K562 (cell line): ENCODE results near the gene TRMT1. TPM values are rescaled to one million over a fixed set of nuclear protein-coding genes. Genes with fewer than 3 reads are reported as not detected.
A peak's percentile ranks its signal among the peaks of the same experiment; 100 is the strongest.

Experiments used
- ARID2 ChIP-seq: fragments of 450-650 bp; IDR thresholded peaks from 2 replicates; pipeline ENCODE4 v1.6.1; 2017; ENCODE audit warnings: antibody characterized with exemption, mild to moderate bottlenecking
- CCNT2 ChIP-seq: IDR thresholded peaks from 2 replicates; pipeline ENCODE4 v1.6.1; 2011; ENCODE audit warnings: borderline replicate concordance, low read depth, mild to moderate bottlenecking, moderate library complexity, mixed read lengths, low read length; ENCODE audit not compliant: insufficient read length; ENCODE audit errors: extremely low read depth
- FOXP4 ChIP-seq: sonication (generic); formaldehyde crosslinking; IDR thresholded peaks from 2 replicates; pipeline ENCODE4 v1.8.0; 2022; ENCODE audit warnings: mild to moderate bottlenecking, missing genetic modification reagents, borderline replicate concordance
- HEY1 ChIP-seq: fragments of 250-450 bp; sonication (Bioruptor Pico); IDR thresholded peaks from 2 replicates; pipeline ENCODE4 v1.5.0; 2020; ENCODE audit warnings: mild to moderate bottlenecking, moderate library complexity, borderline replicate concordance
- KLF10 ChIP-seq: fragments of 250-450 bp; sonication (Bioruptor Pico); IDR thresholded peaks from 2 replicates; pipeline ENCODE4 v1.6.1; 2021; ENCODE audit warnings: matching md5 sums
- MTA1 ChIP-seq: fragments of 450-650 bp; IDR thresholded peaks from 2 replicates; pipeline ENCODE4 v1.6.1; 2017; ENCODE audit warnings: borderline replicate concordance
- NFYB ChIP-seq: IDR thresholded peaks from 2 replicates; pipeline ENCODE4 v1.6.1; 2011; ENCODE audit warnings: mild to moderate bottlenecking, moderate library complexity; ENCODE audit not compliant: insufficient read length; ENCODE audit errors: extremely low read depth
- PHB ChIP-seq: fragments of 250-450 bp; sonication (Bioruptor Pico); IDR thresholded peaks from 2 replicates; pipeline ENCODE4 v1.5.0; 2021
- POLR2A ChIP-seq: fragments of 450-650 bp; conservative IDR thresholded peaks from 2 replicates; pipeline ENCODE4 v1.6.1; 2016
- SFPQ ChIP-seq: fragments of 200-400 bp; formaldehyde crosslinking; IDR thresholded peaks from 2 replicates; pipeline ENCODE4 v1.6.1; 2017; ENCODE audit warnings: mild to moderate bottlenecking, low read depth, low read length, moderate library complexity
- SLC30A9 ChIP-seq: fragments of 250-450 bp; sonication (Bioruptor Pico); IDR thresholded peaks from 2 replicates; pipeline ENCODE4 v1.8.0; 2022; ENCODE audit warnings: mild to moderate bottlenecking, moderate library complexity
- TEAD4 ChIP-seq, 2 experiments: sonication (generic) in 1 of 2; formaldehyde crosslinking in 1 of 2; IDR thresholded peaks; 2 replicates each; pipeline versions ENCODE4 v1.6.1 to v1.8.0; 2012 to 2022; ENCODE audit warnings: borderline replicate concordance in 1 of 2, inconsistent platforms in 1 of 2, low read length in 1 of 2, mild to moderate bottlenecking in 1 of 2, missing genetic modification reagents in 1 of 2
- TSC22D4 ChIP-seq: fragments of 450-650 bp; IDR thresholded peaks from 2 replicates; pipeline ENCODE4 v1.6.1; 2016; ENCODE audit warnings: missing genetic modification characterization, missing biosample characterization, control low read depth
- ZNF354B ChIP-seq: fragments of 250-450 bp; sonication (Bioruptor Pico); IDR thresholded peaks from 2 replicates; pipeline ENCODE4 v1.4.0; 2020
- polyA plus RNA-seq, 8 experiments: library from polyadenylated mRNA; depleted of rRNA in 4 of 8; stranded (reverse) in 5 of 8; unstranded in 3 of 8; fragments of >200 nt; fragmentation: Nextera tagmentation in 2 of 8; fragmentation: Illumina TruSeq in 1 of 8; extraction: Ambion mirVana in 2 of 8; extraction: Trizol in 1 of 8; gene quantifications; 2 replicates each; pipeline versions ENCODE4 v1.2.1 to v1.2.3, GENCODE V29; 2011 to 2014; ENCODE audit warnings: inconsistent platforms in 1 of 8, missing spikeins in 1 of 8
- total RNA-seq, 7 experiments: library from RNA; depleted of rRNA in 6 of 7; stranded (reverse); fragments of >200 nt in 6 of 7; fragmentation: Illumina TruSeq in 2 of 7; extraction: Trizol in 2 of 7; gene quantifications; 2 replicates each; pipeline versions ENCODE4 v1.2.1 to v1.2.3, GENCODE V29; 2011 to 2021; ENCODE audit warnings: low replicate concordance in 1 of 7
- TF ChIP-seq, protein P1 (sequence below): fragments of 450-650 bp; formaldehyde crosslinking; IDR thresholded peaks from 2 replicates; pipeline ENCODE4 v1.4.0; 2020; ENCODE audit warnings: mild to moderate bottlenecking
- TF ChIP-seq, protein P2 (sequence below): fragments of 450-650 bp; IDR thresholded peaks from 2 replicates; pipeline ENCODE4 v1.6.1; 2016; ENCODE audit warnings: missing biosample characterization, missing genetic modification characterization
- TF ChIP-seq, protein P3 (sequence below): sonication (generic); formaldehyde crosslinking; IDR thresholded peaks from 2 replicates; pipeline ENCODE4 v1.8.0; 2022; ENCODE audit warnings: mild to moderate bottlenecking, missing genetic modification reagents
- TF ChIP-seq, protein P4 (sequence below), 2 experiments: IDR thresholded peaks; 2 replicates each; pipeline ENCODE4 v1.6.1; 2012; ENCODE audit warnings: improper control_type of control experiment in 2 of 2, low read depth in 2 of 2, low read length in 2 of 2, borderline replicate concordance in 1 of 2

Gene TRMT1
- total and polyA plus RNA-seq, 9 of the 15 experiments (the other 6 are each of a cell fraction or from before 2014, with no cell fraction given) = 5.8 to 158 (median 54.3) TPM

GRCh38 chr19:13130886-13131490 is 14.4 kb upstream of the TRMT1 start (continued):
- TF ChIP-seq POLR2A (0 out of 2 replicates have a peak, but pooled peaks have one; percentile 47), PHB (CRISPR knock-in tag) (no peak), SFPQ (no peak), NFYB (no peak), ZNF354B (CRISPR knock-in tag) (no peak), HEY1 (CRISPR knock-in tag) (no peak), SLC30A9 (CRISPR knock-in tag) (no peak), TEAD4 (IDR thresholded peaks at IDR 0.05; ENCODE audit: low read length) (no peak), TEAD4 (CRISPR knock-in tag; IDR thresholded peaks at IDR 0.05; ENCODE audit: borderline replicate concordance) (no peak), TSC22D4 (tag) (no peak), MTA1 (no peak), FOXP4 (CRISPR knock-in tag) (0 out of 2 replicates have a peak, but pooled peaks have one; percentile 20), ARID2 (no peak), KLF10 (CRISPR knock-in tag) (no peak), CCNT2 (no peak)
- TF ChIP-seq, protein P1, sequence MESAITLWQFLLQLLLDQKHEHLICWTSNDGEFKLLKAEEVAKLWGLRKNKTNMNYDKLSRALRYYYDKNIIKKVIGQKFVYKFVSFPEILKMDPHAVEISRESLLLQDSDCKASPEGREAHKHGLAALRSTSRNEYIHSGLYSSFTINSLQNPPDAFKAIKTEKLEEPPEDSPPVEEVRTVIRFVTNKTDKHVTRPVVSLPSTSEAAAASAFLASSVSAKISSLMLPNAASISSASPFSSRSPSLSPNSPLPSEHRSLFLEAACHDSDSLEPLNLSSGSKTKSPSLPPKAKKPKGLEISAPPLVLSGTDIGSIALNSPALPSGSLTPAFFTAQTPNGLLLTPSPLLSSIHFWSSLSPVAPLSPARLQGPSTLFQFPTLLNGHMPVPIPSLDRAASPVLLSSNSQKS = no peak
- TF ChIP-seq, protein P2, sequence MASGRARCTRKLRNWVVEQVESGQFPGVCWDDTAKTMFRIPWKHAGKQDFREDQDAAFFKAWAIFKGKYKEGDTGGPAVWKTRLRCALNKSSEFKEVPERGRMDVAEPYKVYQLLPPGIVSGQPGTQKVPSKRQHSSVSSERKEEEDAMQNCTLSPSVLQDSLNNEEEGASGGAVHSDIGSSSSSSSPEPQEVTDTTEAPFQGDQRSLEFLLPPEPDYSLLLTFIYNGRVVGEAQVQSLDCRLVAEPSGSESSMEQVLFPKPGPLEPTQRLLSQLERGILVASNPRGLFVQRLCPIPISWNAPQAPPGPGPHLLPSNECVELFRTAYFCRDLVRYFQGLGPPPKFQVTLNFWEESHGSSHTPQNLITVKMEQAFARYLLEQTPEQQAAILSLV (tag) = no peak
- TF ChIP-seq, protein P3, sequence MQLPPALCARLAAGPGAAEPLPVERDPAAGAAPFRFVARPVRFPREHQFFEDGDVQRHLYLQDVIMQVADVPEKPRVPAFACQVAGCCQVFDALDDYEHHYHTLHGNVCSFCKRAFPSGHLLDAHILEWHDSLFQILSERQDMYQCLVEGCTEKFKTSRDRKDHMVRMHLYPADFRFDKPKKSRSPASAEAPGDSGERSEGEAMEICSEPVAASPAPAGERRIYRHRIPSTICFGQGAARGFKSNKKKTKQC (CRISPR knock-in tag) = no peak
- TF ChIP-seq, protein P4, sequence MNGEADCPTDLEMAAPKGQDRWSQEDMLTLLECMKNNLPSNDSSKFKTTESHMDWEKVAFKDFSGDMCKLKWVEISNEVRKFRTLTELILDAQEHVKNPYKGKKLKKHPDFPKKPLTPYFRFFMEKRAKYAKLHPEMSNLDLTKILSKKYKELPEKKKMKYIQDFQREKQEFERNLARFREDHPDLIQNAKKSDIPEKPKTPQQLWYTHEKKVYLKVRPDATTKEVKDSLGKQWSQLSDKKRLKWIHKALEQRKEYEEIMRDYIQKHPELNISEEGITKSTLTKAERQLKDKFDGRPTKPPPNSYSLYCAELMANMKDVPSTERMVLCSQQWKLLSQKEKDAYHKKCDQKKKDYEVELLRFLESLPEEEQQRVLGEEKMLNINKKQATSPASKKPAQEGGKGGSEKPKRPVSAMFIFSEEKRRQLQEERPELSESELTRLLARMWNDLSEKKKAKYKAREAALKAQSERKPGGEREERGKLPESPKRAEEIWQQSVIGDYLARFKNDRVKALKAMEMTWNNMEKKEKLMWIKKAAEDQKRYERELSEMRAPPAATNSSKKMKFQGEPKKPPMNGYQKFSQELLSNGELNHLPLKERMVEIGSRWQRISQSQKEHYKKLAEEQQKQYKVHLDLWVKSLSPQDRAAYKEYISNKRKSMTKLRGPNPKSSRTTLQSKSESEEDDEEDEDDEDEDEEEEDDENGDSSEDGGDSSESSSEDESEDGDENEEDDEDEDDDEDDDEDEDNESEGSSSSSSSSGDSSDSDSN (IDR thresholded peaks at IDR 0.05; ENCODE audit: borderline replicate concordance in 1 of 2, low read depth in 2 of 2, low read length in 2 of 2) = no peak
